Neural progenitor cell (in vitro differentiated cells): Measurements from ENCODE around the gene GPR62.

Experiments used
- EZH2 ChIP-seq: fragments of 200-600 bp; sonication (generic); IDR thresholded peaks from 2 replicates; pipeline ENCODE4 v1.6.1; 2017; ENCODE audit warnings: antibody characterized with exemption, mild to moderate bottlenecking, moderate library complexity
- TF ChIP-seq, protein P1 (sequence below): fragments of 200-600 bp; sonication (generic); IDR thresholded peaks from 2 replicates; pipeline ENCODE4 v1.5.1; 2017; ENCODE audit warnings: antibody characterized with exemption, mild to moderate bottlenecking

DNA sequence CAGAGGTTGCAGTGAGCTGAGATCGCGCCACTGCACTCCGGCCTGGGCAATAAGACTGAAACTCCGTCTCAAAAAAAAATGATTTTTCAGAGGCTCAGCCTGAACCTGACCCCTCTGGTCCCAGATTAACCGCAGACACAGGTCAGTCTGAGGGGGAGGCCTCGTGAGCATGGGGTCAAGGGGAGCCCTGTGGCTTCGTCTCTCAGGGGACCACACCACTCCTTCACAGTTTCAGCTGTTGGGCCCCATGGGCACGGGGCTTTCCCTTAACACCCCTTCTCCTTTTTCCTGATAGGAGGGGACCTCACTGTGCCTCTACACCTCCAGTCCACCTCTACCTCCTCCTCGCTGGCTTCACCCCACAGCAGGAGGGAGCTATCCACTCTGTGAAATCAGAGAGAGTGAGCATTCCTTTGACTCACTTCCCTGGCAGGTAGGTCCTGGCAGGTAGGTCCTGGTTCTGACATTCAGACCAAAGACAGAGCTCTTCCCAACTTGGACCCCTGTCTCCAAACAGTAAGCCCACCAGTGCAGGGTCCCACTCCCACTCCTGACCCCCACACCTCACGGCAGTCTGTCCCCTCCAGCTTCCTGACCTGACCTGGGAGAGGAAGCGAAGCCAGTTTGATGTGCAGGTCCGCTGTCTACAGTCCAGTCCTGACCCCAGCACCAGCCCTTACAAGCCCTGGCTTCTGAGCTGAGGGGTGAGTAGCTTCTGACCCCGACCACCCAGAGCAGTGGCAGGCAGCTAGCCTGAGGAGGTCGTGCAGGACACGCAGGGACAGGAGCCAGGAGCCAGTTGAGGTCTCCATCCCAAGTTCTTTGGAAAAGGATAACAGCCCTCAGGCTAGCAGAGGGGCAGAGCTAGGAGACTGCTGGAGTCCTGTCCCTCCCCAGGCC is 22.5 kb upstream of the GPR62 start:
- TF ChIP-seq, protein P1, sequence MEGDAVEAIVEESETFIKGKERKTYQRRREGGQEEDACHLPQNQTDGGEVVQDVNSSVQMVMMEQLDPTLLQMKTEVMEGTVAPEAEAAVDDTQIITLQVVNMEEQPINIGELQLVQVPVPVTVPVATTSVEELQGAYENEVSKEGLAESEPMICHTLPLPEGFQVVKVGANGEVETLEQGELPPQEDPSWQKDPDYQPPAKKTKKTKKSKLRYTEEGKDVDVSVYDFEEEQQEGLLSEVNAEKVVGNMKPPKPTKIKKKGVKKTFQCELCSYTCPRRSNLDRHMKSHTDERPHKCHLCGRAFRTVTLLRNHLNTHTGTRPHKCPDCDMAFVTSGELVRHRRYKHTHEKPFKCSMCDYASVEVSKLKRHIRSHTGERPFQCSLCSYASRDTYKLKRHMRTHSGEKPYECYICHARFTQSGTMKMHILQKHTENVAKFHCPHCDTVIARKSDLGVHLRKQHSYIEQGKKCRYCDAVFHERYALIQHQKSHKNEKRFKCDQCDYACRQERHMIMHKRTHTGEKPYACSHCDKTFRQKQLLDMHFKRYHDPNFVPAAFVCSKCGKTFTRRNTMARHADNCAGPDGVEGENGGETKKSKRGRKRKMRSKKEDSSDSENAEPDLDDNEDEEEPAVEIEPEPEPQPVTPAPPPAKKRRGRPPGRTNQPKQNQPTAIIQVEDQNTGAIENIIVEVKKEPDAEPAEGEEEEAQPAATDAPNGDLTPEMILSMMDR = no peak
- no peak for TF ChIP-seq EZH2
